Erythroblast (primary cell): ENCODE data around the gene CLCN2.

Source experiments
- GATA1 ChIP-seq: IDR thresholded peaks from 2 replicates; pipeline ENCODE4 v1.6.1; 2011; ENCODE audit warnings: low read depth, mild to moderate bottlenecking, control low read depth, low read length, moderate library complexity
- POLR2A ChIP-seq: IDR thresholded peaks from 2 replicates; pipeline ENCODE4 v1.6.1; 2011; ENCODE audit warnings: mild to moderate bottlenecking, low read length

- TF ChIP-seq POLR2A, result no peak
- TF ChIP-seq GATA1, result no peak
These were observed 38.5 kb downstream of the CLCN2 start for GRCh38 chr3:184322731-184323487.
